Liver (tissue), 3 donors: ENCODE results near the gene OLA1.

Source experiments
- EGR1 ChIP-seq, 2 donors: IDR thresholded peaks; 2 replicates each; pipeline ENCODE4 v1.6.1; 2016 to 2018; ENCODE audit warnings: antibody characterized with exemption in 2 of 2, low read depth in 2 of 2
- FOXA1 ChIP-seq: IDR thresholded peaks from 2 replicates; pipeline ENCODE4 v1.6.1; 2016; ENCODE audit warnings: antibody characterized with exemption
- GABPA ChIP-seq, 2 donors: IDR thresholded peaks in 1 of 2; conservative IDR thresholded peaks in 1 of 2; 2 replicates each; pipeline ENCODE4 v1.6.1; 2016; ENCODE audit warnings: antibody characterized with exemption in 2 of 2, mild to moderate bottlenecking in 1 of 2, moderate library complexity in 1 of 2
- HNF4G ChIP-seq: IDR thresholded peaks from 2 replicates; pipeline ENCODE4 v1.6.1; 2016; ENCODE audit warnings: antibody characterized with exemption
- JUND ChIP-seq, 2 donors: IDR thresholded peaks; 2 replicates each; pipeline ENCODE4 v1.6.1; 2016; ENCODE audit warnings: antibody characterized with exemption in 2 of 2
- RAD21 ChIP-seq, 2 donors: IDR thresholded peaks; 2 replicates each; pipeline ENCODE4 v1.6.1; 2016; ENCODE audit warnings: antibody characterized with exemption in 2 of 2, mild to moderate bottlenecking in 2 of 2
- ZBTB33 ChIP-seq: IDR thresholded peaks from 2 replicates; pipeline ENCODE4 v1.6.1; 2016; ENCODE audit warnings: antibody characterized with exemption
- TF ChIP-seq, protein P1 (sequence below): fragments of 150-350 bp; IDR thresholded peaks from 2 replicates; pipeline ENCODE4 v1.5.1; 2017; ENCODE audit warnings: improper control_type of control experiment, low read depth, low read length; ENCODE audit not compliant: missing input control
- TF ChIP-seq, protein P2 (sequence below): IDR thresholded peaks from 2 replicates; pipeline ENCODE4 v1.6.1; 2016; ENCODE audit warnings: antibody characterized with exemption
- TF ChIP-seq, protein P3 (sequence below): IDR thresholded peaks from 2 replicates; pipeline ENCODE4 v1.6.1; 2016; ENCODE audit warnings: antibody characterized with exemption
- donor health status: healthy.
- donor health status: healthy.

DNA sequence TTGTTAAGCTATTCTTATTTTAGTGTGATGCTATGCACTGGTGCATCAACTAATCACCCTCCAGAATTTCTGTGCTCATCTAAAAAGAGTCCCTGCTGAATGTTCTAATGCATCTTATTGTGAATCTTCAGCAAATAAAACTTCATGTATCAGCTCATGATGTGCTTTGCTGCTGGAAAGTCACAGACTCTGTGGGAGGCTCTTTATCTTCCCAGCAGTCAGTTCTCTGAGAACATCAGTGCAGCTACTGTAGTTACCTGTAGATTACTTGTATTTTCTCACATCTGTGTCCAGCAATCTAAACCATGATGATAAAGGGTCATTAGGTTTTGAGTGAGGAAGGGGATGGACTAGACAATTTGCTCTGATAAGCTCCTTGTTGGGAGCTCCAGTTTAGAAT, 141.6 kb downstream of the OLA1 start:
- TF ChIP-seq, protein P1, sequence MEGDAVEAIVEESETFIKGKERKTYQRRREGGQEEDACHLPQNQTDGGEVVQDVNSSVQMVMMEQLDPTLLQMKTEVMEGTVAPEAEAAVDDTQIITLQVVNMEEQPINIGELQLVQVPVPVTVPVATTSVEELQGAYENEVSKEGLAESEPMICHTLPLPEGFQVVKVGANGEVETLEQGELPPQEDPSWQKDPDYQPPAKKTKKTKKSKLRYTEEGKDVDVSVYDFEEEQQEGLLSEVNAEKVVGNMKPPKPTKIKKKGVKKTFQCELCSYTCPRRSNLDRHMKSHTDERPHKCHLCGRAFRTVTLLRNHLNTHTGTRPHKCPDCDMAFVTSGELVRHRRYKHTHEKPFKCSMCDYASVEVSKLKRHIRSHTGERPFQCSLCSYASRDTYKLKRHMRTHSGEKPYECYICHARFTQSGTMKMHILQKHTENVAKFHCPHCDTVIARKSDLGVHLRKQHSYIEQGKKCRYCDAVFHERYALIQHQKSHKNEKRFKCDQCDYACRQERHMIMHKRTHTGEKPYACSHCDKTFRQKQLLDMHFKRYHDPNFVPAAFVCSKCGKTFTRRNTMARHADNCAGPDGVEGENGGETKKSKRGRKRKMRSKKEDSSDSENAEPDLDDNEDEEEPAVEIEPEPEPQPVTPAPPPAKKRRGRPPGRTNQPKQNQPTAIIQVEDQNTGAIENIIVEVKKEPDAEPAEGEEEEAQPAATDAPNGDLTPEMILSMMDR: no peak
- no peak for TF ChIP-seq JUND (IDR thresholded peaks at IDR 0.05)
- no peak for TF ChIP-seq RAD21 (IDR thresholded peaks at IDR 0.05)
- TF ChIP-seq, protein P2, sequence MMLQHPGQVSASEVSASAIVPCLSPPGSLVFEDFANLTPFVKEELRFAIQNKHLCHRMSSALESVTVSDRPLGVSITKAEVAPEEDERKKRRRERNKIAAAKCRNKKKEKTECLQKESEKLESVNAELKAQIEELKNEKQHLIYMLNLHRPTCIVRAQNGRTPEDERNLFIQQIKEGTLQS: no peak
- TF ChIP-seq, protein P3, sequence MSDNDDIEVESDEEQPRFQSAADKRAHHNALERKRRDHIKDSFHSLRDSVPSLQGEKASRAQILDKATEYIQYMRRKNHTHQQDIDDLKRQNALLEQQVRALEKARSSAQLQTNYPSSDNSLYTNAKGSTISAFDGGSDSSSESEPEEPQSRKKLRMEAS: no peak
- TF ChIP-seq ZBTB33: no peak
- TF ChIP-seq GABPA (IDR thresholded peaks at IDR 0.05 in 1 of 2, conservative IDR thresholded peaks at IDR 0.05 in 1 of 2): no peak
- TF ChIP-seq FOXA1: no peak
- no peak for TF ChIP-seq HNF4G
- TF ChIP-seq EGR1 (IDR thresholded peaks at IDR 0.05; ENCODE audit: low read depth in 2 of 2): no peak
